Esophagus squamous epithelium (tissue), 4 donors: ENCODE results near the gene LAD1.

ENCODE experiments used
- CTCF ChIP-seq, 6 experiments: fragments of 450-650 bp in 4 of 6; fragments of 200-600 bp in 2 of 6; sonication (generic) in 2 of 6; IDR thresholded peaks; one replicate each; pipeline ENCODE4 v1.5.1; 2016 to 2019; ENCODE audit warnings: antibody characterized with exemption in 6 of 6, mild to moderate bottlenecking in 4 of 6, moderate library complexity in 4 of 6
- POLR2A ChIP-seq, 4 donors: fragments of 450-650 bp; IDR thresholded peaks; one replicate each; pipeline ENCODE4 v1.6.1; 2017; ENCODE audit warnings: antibody characterized with exemption in 4 of 4, mild to moderate bottlenecking in 4 of 4, moderate library complexity in 3 of 4

DNA sequence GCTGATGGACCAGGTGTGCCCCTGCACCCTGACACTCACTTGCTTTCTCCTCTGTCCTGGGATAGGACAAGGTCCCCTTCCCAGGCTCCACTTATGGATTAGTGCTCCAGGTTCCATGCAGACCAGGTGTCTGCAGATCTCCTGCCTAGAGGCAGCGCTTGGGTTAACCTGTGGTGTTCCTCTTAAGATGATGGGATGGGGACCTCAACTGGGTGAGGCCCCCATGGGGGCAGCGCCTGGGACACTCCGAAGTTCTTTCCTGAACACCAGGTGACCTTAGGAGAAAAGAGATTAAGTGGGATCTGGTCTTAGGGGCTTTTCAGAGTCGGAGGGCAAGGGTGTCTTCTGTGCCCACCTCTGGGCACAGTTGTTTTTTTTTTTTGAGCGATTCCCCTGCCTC, 42.9 kb downstream of the LAD1 start:
- TF ChIP-seq POLR2A (IDR thresholded peaks at IDR 0.05) (no peak), CTCF (IDR thresholded peaks at IDR 0.05) (no peak)
